ENCODE results near the gene SYNGAP1. TPM values are rescaled to one million over a fixed set of nuclear protein-coding genes. Genes with fewer than 3 reads are reported as not detected.

The SYNGAP1 gene
- polyA plus RNA-seq, 2 of the 4 experiments (the other 2 are of a cell fraction): 2.2 to 10.8 TPM

DNA sequence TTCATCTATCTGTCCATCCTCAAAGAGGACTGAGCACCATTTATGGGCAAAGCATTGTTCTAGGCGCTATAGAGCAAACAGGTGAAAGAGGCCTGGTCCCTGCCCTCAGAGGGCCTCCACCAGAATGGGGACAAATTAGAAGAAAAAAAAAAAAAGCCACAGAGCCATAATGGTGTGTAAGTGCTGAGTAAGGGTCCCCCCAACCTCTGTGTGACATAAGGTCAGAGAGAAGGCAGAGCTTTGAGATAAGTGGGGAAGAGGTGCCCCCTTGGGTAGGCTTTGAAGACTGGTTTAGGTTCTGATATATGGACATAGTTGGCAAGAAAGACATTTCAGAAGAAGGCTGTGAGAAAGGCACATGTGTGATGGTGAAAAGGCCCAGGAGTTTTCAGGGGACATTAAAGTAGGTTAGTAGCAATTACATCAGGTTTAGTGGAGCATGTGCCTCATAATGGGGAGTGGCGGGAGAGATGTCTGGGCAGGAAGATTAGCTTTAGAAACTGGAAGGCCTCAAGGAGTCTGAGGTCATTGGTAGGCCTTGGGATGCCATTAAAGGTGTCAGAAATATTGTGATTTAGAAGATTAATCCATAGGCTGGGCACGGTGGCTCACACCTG, 19.2 kb downstream of the SYNGAP1 start:
- FAIRE-seq (no peak), DNase-seq (ENCODE audit: low read depth in 1 of 2, low spot score in 1 of 2) (no peak), ATAC-seq (no peak)
- CTCF ChIA-PET: interaction anchor here (1.0 to 2.1 kb wide), 3 partner anchors 9 to 261 kb away, joined by 3 to 4 read pairs (median 3); no protein-coding TSS in a partner anchor
- WGBS (ENCODE audit: missing lambda C conversion rate): 96% methylated on average over 3 of the region's 3 CpGs
- TF ChIP-seq ZFP36 (IDR thresholded peaks at IDR 0.05; ENCODE audit: borderline replicate concordance, partially characterized antibody) (no peak), NR3C1 (IDR thresholded peaks at IDR 0.05) (no peak), FOSB (CRISPR knock-in tag; IDR thresholded peaks at IDR 0.05) (no peak), HOXB5 (CRISPR knock-in tag; IDR thresholded peaks at IDR 0.05) (no peak), FOSL2 (IDR thresholded peaks at IDR 0.05) (no peak), FOSL2 (CRISPR knock-in tag; IDR thresholded peaks at IDR 0.05) (no peak), TFCP2L1 (CRISPR knock-in tag; IDR thresholded peaks at IDR 0.05) (no peak)
- TF ChIP-seq, protein P1, sequence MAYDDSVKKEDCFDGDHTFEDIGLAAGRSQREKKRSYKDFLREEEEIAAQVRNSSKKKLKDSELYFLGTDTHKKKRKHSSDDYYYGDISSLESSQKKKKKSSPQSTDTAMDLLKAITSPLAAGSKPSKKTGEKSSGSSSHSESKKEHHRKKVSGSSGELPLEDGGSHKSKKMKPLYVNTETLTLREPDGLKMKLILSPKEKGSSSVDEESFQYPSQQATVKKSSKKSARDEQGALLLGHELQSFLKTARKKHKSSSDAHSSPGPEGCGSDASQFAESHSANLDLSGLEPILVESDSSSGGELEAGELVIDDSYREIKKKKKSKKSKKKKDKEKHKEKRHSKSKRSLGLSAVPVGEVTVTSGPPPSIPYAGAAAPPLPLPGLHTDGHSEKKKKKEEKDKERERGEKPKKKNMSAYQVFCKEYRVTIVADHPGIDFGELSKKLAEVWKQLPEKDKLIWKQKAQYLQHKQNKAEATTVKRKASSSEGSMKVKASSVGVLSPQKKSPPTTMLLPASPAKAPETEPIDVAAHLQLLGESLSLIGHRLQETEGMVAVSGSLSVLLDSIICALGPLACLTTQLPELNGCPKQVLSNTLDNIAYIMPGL (CRISPR knock-in tag; IDR thresholded peaks at IDR 0.05; ENCODE audit: borderline replicate concordance): no peak
- H3K4me3 ChIP-seq: no peak overlapping the region
- H3K4me2 ChIP-seq: no peak overlapping the region
- H3K9me3 ChIP-seq: no peaks in the 10 kb centered on the region
- H3K27ac ChIP-seq: no peak overlapping the region
- POLR2A ChIA-PET: no interaction called here
- no peaks in the 10 kb centered on the region for H3K4me1 ChIP-seq

DNA sequence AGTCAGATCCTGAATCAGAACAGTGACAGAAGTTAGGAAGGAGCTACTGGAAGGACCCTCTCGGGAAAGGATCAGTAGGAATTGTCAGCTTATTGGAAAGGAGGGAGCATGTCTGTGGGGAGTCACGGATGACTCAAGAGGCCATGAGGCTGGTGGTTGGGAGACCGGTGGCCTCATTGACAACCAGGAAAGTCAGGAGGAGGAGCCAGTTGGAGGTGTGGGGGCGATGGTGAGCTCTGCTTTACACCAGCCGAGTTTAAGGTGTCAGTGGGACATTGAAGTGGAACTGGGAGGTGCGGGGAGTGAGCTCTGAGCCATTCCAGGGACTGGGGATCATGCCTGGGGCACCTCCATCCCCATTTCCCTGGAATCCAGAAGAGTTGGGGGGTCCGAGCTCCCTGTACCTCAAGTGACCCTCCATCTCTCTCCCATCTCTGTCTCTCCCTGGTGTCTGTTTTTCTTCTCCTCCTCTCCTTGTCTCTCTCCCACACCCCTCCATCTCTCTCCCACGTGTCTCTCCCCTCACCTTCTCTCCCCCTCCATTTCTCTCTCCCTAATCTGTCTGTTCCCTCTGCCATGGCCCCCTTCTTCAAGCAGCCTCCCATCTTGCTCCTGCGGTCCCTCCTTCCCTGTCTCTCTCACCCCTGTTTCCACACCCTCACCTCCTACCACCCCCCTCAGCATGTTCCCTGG, 20.2 kb downstream of the SYNGAP1 start:
- ChIA-PET POLR2A (interaction anchor here (1.0 kb wide), 1 partner anchor 14 kb away, joined by 4 read pairs; the partner anchor contains the start of gene ZBTB9), CTCF (interaction anchor here (1.3 to 2.1 kb wide), 2 partner anchors 8 to 260 kb away, joined by 3 to 4 read pairs; no protein-coding TSS in a partner anchor)
- TF ChIP-seq GATA3 (IDR thresholded peaks at IDR 0.05; ENCODE audit: borderline replicate concordance): no peak
- 78% methylated on average over 9 of the region's 9 CpGs for WGBS (ENCODE audit: missing lambda C conversion rate)
- Histone ChIP-seq H3K4me2 (no peak overlapping the region), H3K4me1 (no peaks in the 10 kb centered on the region), H3K4me3 (no peak overlapping the region), H3K9me3 (no peaks in the 10 kb centered on the region), H3K27ac (no peak overlapping the region)
- ATAC-seq (no peak), DNase-seq (ENCODE audit: low read depth in 1 of 2, low spot score in 1 of 2) (no peak), FAIRE-seq (no peak)

DNA sequence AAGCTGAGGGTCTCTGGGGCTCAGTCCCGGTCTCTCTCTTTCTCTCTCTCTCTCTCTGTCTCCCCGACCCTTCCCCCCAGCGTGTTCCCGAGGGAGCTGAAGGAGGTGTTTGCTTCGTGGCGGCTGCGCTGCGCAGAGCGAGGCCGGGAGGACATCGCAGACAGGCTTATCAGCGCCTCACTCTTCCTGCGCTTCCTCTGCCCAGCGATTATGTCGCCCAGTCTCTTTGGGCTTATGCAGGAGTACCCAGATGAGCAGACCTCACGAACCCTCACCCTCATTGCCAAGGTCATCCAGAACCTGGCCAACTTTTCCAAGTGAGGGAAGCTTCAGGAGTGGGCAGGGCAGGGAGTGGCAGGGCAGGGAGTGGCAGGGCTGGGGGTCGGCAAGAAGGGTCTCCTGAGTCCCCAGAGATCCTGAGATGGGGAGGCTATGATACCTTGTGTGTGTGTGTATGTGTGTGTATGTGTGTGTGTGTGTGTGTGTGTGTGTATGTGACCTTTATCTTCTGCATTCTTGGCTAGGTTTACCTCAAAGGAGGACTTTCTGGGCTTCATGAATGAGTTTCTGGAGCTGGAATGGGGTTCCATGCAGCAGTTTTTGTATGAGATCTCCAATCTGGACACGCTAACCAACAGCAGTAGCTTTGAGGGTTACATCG, 20.9 kb downstream of the SYNGAP1 start:
- Histone ChIP-seq H3K4me1 (no peaks in the 10 kb centered on the region), H3K9me3 (no peaks in the 10 kb centered on the region), H3K27ac (no peak overlapping the region), H3K4me3 (no peak overlapping the region), H3K4me2 (no peak overlapping the region)
- POLR2A ChIA-PET: interaction anchor here (1.0 kb wide), 1 partner anchor 14 kb away, joined by 4 read pairs; the partner anchor contains the start of gene ZBTB9
- ATAC-seq (no peak), DNase-seq (ENCODE audit: low read depth in 1 of 2, low spot score in 1 of 2) (no peak), FAIRE-seq (no peak)
- CTCF ChIA-PET: interaction anchor here (1.3 kb wide), 1 partner anchor 260 kb away, joined by 3 read pairs; no protein-coding TSS in a partner anchor
- 82% methylated on average over 18 of the region's 19 CpGs for WGBS (ENCODE audit: missing lambda C conversion rate)
- TF ChIP-seq RCOR1 (IDR thresholded peaks at IDR 0.05; ENCODE audit: low read depth, low read length) (no peak), EHMT2 (IDR thresholded peaks at IDR 0.05; ENCODE audit: low read depth) (no peak), FOXS1 (CRISPR knock-in tag; IDR thresholded peaks at IDR 0.05) (no peak), JUN (IDR thresholded peaks at IDR 0.05) (no peak), KDM5A (IDR thresholded peaks at IDR 0.05) (no peak), GATA3 (IDR thresholded peaks at IDR 0.05; ENCODE audit: borderline replicate concordance) (no peak), ZC3H11A (IDR thresholded peaks at IDR 0.05) (no peak), CBX2 (IDR thresholded peaks at IDR 0.05; ENCODE audit: borderline replicate concordance, low read depth) (no peak), RNF2 (IDR thresholded peaks at IDR 0.05; ENCODE audit: borderline replicate concordance, low read depth) (no peak), KDM1A (IDR thresholded peaks at IDR 0.05; ENCODE audit: low read depth) (no peak)
- TF ChIP-seq, protein P2, sequence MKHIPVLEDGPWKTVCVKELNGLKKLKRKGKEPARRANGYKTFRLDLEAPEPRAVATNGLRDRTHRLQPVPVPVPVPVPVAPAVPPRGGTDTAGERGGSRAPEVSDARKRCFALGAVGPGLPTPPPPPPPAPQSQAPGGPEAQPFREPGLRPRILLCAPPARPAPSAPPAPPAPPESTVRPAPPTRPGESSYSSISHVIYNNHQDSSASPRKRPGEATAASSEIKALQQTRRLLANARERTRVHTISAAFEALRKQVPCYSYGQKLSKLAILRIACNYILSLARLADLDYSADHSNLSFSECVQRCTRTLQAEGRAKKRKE (CRISPR knock-in tag; IDR thresholded peaks at IDR 0.05; ENCODE audit: low read depth): no peak
- TF ChIP-seq, protein P3, sequence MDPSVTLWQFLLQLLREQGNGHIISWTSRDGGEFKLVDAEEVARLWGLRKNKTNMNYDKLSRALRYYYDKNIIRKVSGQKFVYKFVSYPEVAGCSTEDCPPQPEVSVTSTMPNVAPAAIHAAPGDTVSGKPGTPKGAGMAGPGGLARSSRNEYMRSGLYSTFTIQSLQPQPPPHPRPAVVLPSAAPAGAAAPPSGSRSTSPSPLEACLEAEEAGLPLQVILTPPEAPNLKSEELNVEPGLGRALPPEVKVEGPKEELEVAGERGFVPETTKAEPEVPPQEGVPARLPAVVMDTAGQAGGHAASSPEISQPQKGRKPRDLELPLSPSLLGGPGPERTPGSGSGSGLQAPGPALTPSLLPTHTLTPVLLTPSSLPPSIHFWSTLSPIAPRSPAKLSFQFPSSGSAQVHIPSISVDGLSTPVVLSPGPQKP (IDR thresholded peaks at IDR 0.05; ENCODE audit: low read depth, low read length): no peak
- TF ChIP-seq, protein P1 (CRISPR knock-in tag; IDR thresholded peaks at IDR 0.05; ENCODE audit: borderline replicate concordance): no peak
